ENCODE data around the gene CDC20. TPM values are rescaled to one million over a fixed set of nuclear protein-coding genes. Genes with fewer than 3 reads are reported as not detected.

CDC20 gene
- total RNA-seq, 1 experiment from 2014 or later, result 134 TPM

DNA sequence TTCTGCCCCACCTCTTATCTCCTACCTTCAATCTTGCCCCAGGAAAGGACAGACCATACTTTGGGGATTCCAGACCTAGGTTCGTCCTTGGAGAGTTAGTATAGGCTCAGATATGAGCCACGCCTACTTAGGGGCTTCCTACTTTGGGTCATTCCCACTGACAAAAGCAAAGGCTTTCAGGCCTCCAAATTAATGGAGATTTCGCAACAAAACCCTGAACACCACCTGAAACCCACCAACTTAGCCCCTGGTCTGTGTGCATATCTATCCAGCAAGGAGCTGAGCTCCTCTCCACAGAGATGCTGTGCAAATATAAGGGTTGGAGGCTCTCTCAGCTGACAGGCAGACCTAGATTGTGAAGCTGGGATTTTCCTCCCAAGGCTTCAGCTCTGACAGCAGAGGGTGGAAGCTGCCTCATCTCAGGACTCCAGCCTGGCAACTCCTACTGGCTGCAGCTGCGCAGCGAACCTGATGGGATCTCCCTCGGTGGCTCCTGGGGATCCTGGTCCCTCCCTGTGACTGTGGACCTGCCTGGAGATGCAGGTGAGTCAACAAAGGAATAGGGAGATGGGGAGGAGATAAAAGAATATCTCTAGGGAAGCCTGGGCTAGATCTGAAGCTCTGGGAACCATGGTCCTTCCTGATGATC is 19.1 kb upstream of the CDC20 start:
- CTCF ChIA-PET, result interaction anchor here (0.9 kb wide), 1 partner anchor 54 kb away, joined by 3 read pairs; the partner anchor contains the start of gene C1orf210
- no peak overlapping the region for H3K4me3 Mint-ChIP-seq (ENCODE audit: low read depth, unreplicated experiment)
- H3K4me1 Mint-ChIP-seq (ENCODE audit: low read depth, unreplicated experiment), result peaks cover 13% of the 10 kb centered on the region
- H3K36me3 Mint-ChIP-seq (ENCODE audit: insufficient read depth, unreplicated experiment), result no peaks in the 10 kb centered on the region
- TF ChIP-seq CTCF (IDR thresholded peaks at IDR 0.05; ENCODE audit: unreplicated experiment), result no peak
- intact Hi-C loops (cut with micrococcal nuclease; ENCODE audit: unreplicated experiment), result no loop called here
- no peak for DNase-seq
- H3K27ac Mint-ChIP-seq (ENCODE audit: unreplicated experiment), result no peak overlapping the region
- H3K9me3 Mint-ChIP-seq (ENCODE audit: low read depth, unreplicated experiment), result no peaks in the 10 kb centered on the region
- peaks cover 26% of the 10 kb centered on the region for H3K27me3 Mint-ChIP-seq (ENCODE audit: unreplicated experiment)
- BruUV-seq (replicated peaks), result no TSS peak

DNA sequence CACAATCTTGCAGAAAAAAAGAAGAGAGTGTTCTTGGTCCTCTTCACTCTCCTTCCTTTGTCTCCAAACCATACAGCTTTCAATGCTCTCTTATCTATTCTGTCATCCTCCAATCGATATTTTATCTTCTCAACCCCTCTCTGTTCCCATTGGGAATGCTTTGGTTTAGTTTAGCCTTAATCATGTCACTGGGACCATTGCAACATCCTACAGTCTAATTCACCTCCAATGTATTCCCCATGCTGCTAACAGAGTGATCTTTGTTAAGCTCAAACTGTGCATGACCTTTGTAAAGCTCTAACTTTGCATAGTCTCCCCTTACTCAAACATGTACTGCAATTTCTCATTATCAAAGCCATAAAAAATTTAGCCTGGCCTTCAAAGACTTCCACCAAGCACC is 18.2 kb upstream of the CDC20 start:
- intact Hi-C loops (cut with micrococcal nuclease; ENCODE audit: unreplicated experiment), result no loop called here
- Mint-ChIP-seq H3K27me3 (ENCODE audit: unreplicated experiment) (peaks cover 18% of the 10 kb centered on the region), H3K4me3 (ENCODE audit: low read depth, unreplicated experiment) (no peak overlapping the region), H3K9me3 (ENCODE audit: low read depth, unreplicated experiment) (no peaks in the 10 kb centered on the region), H3K4me1 (ENCODE audit: low read depth, unreplicated experiment) (peaks cover 21% of the 10 kb centered on the region), H3K27ac (ENCODE audit: unreplicated experiment) (no peak overlapping the region), H3K36me3 (ENCODE audit: insufficient read depth, unreplicated experiment) (no peaks in the 10 kb centered on the region)
- CTCF ChIA-PET, result interaction anchor here (0.6 to 0.9 kb wide), 2 partner anchors 55 to 210 kb away, joined by 3 read pairs; partner anchors contain the start of gene C1orf210
- no peak for TF ChIP-seq CTCF (IDR thresholded peaks at IDR 0.05; ENCODE audit: unreplicated experiment)
- DNase-seq, result no peak
- no TSS peak for BruUV-seq (replicated peaks)

DNA sequence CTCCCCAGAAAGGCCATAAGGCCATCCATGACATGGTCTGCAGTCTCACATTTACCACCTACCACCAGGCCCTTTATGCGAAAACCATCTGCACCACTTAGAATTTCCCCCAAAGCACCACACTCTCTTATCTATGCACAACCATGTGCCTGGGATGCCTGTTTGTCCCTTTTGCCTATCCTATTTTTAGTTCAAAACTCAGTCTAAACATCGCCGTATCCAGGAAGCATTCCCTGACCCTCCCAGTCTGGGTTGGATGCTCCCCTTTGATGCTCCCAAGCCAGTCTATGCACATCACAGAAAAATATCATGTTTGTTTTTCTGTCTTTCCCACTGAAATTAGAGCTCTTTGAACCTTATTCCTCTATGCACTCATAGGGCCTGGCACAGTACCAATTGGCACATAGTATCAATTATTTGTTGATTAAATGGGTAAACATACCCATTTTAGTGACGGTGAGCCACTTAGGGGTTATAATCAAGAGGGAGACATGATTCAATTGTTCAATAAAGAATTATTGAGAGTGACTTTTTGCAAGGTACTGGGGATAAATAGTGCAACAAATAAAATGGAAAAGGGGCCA is 14.4 kb upstream of the CDC20 start:
- H3K9me3 Mint-ChIP-seq (ENCODE audit: low read depth, unreplicated experiment), result no peaks in the 10 kb centered on the region
- CTCF ChIA-PET, result no interaction called here

GRCh38 chr1:43345120-43345519 is 13.7 kb upstream of the CDC20 start:
- intact Hi-C loops (cut with micrococcal nuclease; ENCODE audit: unreplicated experiment), result loop anchor here (5.0 kb wide), 1 partner anchor 48 kb away; no protein-coding TSS in a partner anchor
- H3K4me1 Mint-ChIP-seq (ENCODE audit: low read depth, unreplicated experiment), result peaks cover 57% of the 10 kb centered on the region

More for the DNA sequence above, 14.4 kb upstream of the CDC20 start:
- no peak for DNase-seq
- Mint-ChIP-seq H3K4me3 (ENCODE audit: low read depth, unreplicated experiment) (no peak overlapping the region), H3K4me1 (ENCODE audit: low read depth, unreplicated experiment) (peaks cover 50% of the 10 kb centered on the region), H3K27me3 (ENCODE audit: unreplicated experiment) (peaks cover 18% of the 10 kb centered on the region), H3K27ac (ENCODE audit: unreplicated experiment) (peak overlapping the region; percentile 0), H3K36me3 (ENCODE audit: insufficient read depth, unreplicated experiment) (peaks cover 11% of the 10 kb centered on the region)
- no peak for TF ChIP-seq CTCF (IDR thresholded peaks at IDR 0.05; ENCODE audit: unreplicated experiment)
- intact Hi-C loops (cut with micrococcal nuclease; ENCODE audit: unreplicated experiment), result no loop called here
- no TSS peak for BruUV-seq (replicated peaks)

More at GRCh38 chr1:43345120-43345519, 13.7 kb upstream of the CDC20 start:
- H3K27me3 Mint-ChIP-seq (ENCODE audit: unreplicated experiment), result peaks cover 15% of the 10 kb centered on the region
- TF ChIP-seq CTCF (IDR thresholded peaks at IDR 0.05; ENCODE audit: unreplicated experiment), result no peak
- no TSS peak for BruUV-seq (replicated peaks)
- no peaks in the 10 kb centered on the region for H3K9me3 Mint-ChIP-seq (ENCODE audit: low read depth, unreplicated experiment)
- H3K4me3 Mint-ChIP-seq (ENCODE audit: low read depth, unreplicated experiment), result no peak overlapping the region
- CTCF ChIA-PET, result no interaction called here
- DNase-seq, result no peak
- peaks cover 15% of the 10 kb centered on the region for H3K36me3 Mint-ChIP-seq (ENCODE audit: insufficient read depth, unreplicated experiment)
- no peak overlapping the region for H3K27ac Mint-ChIP-seq (ENCODE audit: unreplicated experiment)
